GM12878 (cell line): ENCODE data around the gene FOXP4. TPM values are rescaled to one million over a fixed set of nuclear protein-coding genes. Genes with fewer than 3 reads are reported as not detected.

Experiments used
- ATAC-seq: fragments of 200-7000 bp; cut with Tn5 transposase; 3 replicates; pipeline ENCODE4 v1.9.1; 2020; ENCODE audit warnings: mild to moderate bottlenecking, moderate library complexity
- BruUV-seq: library from RNA; stranded (reverse); fragments of 400-500 nt; replicated peaks from 2 replicates; lab custom pipeline; 2021; lab: Mats Ljungman, UMichigan
- CTCF ChIA-PET: fragments of 300-600 bp; sonication (Branson Sonifier 250); formaldehyde crosslinking; extraction: SDS; loops from one replicate; lab custom pipeline; 2021; ENCODE audit warnings: inconsistent platforms; lab: Yijun Ruan, JAX
- POLR2A ChIA-PET: fragments of 350-600 bp; formaldehyde crosslinking; extraction: SDS; loops from one replicate; lab custom pipeline; 2021; ENCODE audit warnings: inconsistent platforms; lab: Charles Lee
- RAD21 ChIA-PET: fragments of 300-600 bp; sonication (Branson Sonifier 250); formaldehyde crosslinking; loops from one replicate; lab custom pipeline; 2023; ENCODE audit warnings: antibody characterized with exemption; ENCODE audit not compliant: unreplicated experiment; lab: Charles Lee
- SMC1A ChIA-PET: fragments of 300-600 bp; sonication (Branson Sonifier 250); formaldehyde crosslinking; loops from one replicate; lab custom pipeline; 2023; ENCODE audit not compliant: unreplicated experiment, uncharacterized antibody; lab: Charles Lee
- DNase-seq: peaks from one replicate; pipeline ENCODE4 v3.0.0-alpha.2; 2011; ENCODE audit warnings: low read depth, low spot score
- FAIRE-seq: peaks from 3 replicates; lab custom pipeline; 2011; peaks lifted over from hg19 to GRCh38; lab: Jason Lieb, UNC
- H2AFZ ChIP-seq: 2 replicates; pipeline ENCODE4 v1.6.0; 2011; ENCODE audit warnings: low read depth, low read length, control low read depth; ENCODE audit not compliant: control insufficient read depth
- H3K27ac ChIP-seq: 2 replicates; pipeline ENCODE4 v1.5.1; 2011; ENCODE audit warnings: control low read depth; ENCODE audit not compliant: control insufficient read depth, insufficient read depth
- H3K27me3 ChIP-seq, 2 experiments: replicated peaks in 1 of 2; 2 replicates each; pipeline versions ENCODE4 v1.6.0 to v1.6.1; 2011; ENCODE audit warnings: low read length in 1 of 2; ENCODE audit not compliant: control insufficient read depth in 2 of 2, insufficient read depth in 2 of 2
- H3K36me3 ChIP-seq, 2 experiments: 2 replicates each; pipeline ENCODE4 v1.5.1; 2011; ENCODE audit warnings: low read length in 1 of 2; ENCODE audit not compliant: control insufficient read depth in 2 of 2, insufficient read depth in 2 of 2
- H3K4me1 ChIP-seq: 2 replicates; pipeline ENCODE4 v1.6.1; 2011; ENCODE audit warnings: mild to moderate bottlenecking, low read length, moderate library complexity, mixed read lengths; ENCODE audit not compliant: control insufficient read depth, insufficient read depth
- H3K4me2 ChIP-seq: 2 replicates; pipeline ENCODE4 v1.6.0; 2011; ENCODE audit warnings: control low read depth; ENCODE audit not compliant: control insufficient read depth, insufficient read depth
- H3K4me3 ChIP-seq: fragments of 200-600 bp; sonication (generic); 2 replicates; pipeline ENCODE4 v1.5.1; 2016
- H3K79me2 ChIP-seq: 2 replicates; pipeline ENCODE4 v1.6.0; 2011; ENCODE audit warnings: low read length; ENCODE audit not compliant: control insufficient read depth, insufficient read depth
- H3K9ac ChIP-seq: 2 replicates; pipeline ENCODE4 v1.8.0; 2011; ENCODE audit warnings: low read length, control low read depth, mixed read lengths; ENCODE audit not compliant: control insufficient read depth, insufficient read depth
- H3K9me3 ChIP-seq: replicated peaks from 3 replicates; pipeline ENCODE4 v1.5.1; 2011; ENCODE audit warnings: mild to moderate bottlenecking, low read length; ENCODE audit not compliant: control insufficient read depth, insufficient read depth
- H4K20me1 ChIP-seq: 2 replicates; pipeline ENCODE4 v1.6.0; 2011; ENCODE audit not compliant: control insufficient read depth, insufficient read depth
- JUND ChIP-seq: IDR thresholded peaks from 2 replicates; pipeline ENCODE4 v1.6.1; 2012; ENCODE audit warnings: low read depth, mild to moderate bottlenecking, low read length, improper control_type of control experiment, moderate library complexity
- WGBS: methylation state at CpG from one replicate; pipeline ENCODE4 v1.1.6; 2016; ENCODE audit warnings: low lambda C conversion rate; ENCODE audit not compliant: insufficient replicate concordance, insufficient coverage; ENCODE audit errors: missing lambda C conversion rate; 5-methylcytosine and 5-hydroxymethylcytosine counted together
- in situ Hi-C: fragments of 300-500 bp; cut with MboI; formaldehyde crosslinking; loops from 9 replicates; pipeline ENCODE4 v1.14.3; 2018; ENCODE audit warnings: mixed read lengths
- intact Hi-C: fragments of 100-400 bp; cut with micrococcal nuclease; formaldehyde crosslinking; loops from one replicate; pipeline ENCODE4 v1.14.2; 2022; ENCODE audit not compliant: unreplicated experiment
- polyA plus RNA-seq, 11 experiments: library from polyadenylated mRNA; depleted of rRNA in 4 of 11; unstranded in 6 of 11; stranded (reverse) in 5 of 11; fragments of >200 nt; fragmentation: Nextera tagmentation in 4 of 11; fragmentation: Illumina TruSeq in 1 of 11; extraction: Ambion mirVana in 4 of 11; extraction: Trizol in 1 of 11; gene quantifications; 1 replicate in 1 of 11; 2 replicates in 10 of 11; pipeline versions ENCODE4 v1.2.1 to v1.2.3, GENCODE V29; 2011 to 2016; ENCODE audit warnings: inconsistent platforms in 2 of 11, missing spikeins in 2 of 11, low read depth in 1 of 11
- total RNA-seq, 4 experiments: library from RNA; depleted of rRNA in 3 of 4; stranded (reverse); fragments of >200 nt in 3 of 4; fragmentation: Illumina TruSeq in 1 of 4; extraction: Trizol in 1 of 4; gene quantifications; 2 replicates each; pipeline versions ENCODE4 v1.2.1 to v1.2.3, GENCODE V29; 2013 to 2021
- TF ChIP-seq, protein P1 (sequence below): fragments of 450-650 bp; IDR thresholded peaks from 2 replicates; pipeline ENCODE4 v1.6.1; 2017; ENCODE audit warnings: mild to moderate bottlenecking, moderate library complexity

Gene FOXP4
- total and polyA plus RNA-seq, 10 of the 15 experiments (the other 5 are each of a cell fraction or from before 2014, with no cell fraction given): 0.31 to 46.1 (median 2.3) TPM

DNA sequence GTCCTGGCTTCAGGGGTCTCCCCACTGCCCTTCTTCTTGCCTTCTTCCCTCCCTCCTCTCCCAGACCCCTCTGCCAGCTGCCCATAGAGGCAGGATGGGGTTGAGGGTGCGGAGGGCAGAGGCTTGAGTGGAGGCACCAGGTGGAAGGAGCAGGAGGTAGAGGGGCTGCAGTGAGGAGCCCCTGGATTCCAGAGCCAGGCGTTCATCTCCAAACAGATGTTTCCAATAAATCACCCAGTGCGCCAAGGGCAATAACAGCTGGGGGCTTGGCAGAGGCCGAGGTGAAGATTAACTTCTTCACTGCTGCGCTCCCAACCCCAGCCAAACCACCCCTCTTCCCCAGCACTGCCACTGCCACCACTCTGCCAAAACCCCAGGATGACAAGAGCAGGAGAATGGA lies 102.7 kb downstream of the FOXP4 start:
- CTCF ChIA-PET: no interaction called here

More for the DNA sequence above, 102.7 kb downstream of the FOXP4 start:
- Histone ChIP-seq H3K27me3 (peaks cover 0 to 1% of the 10 kb centered on the region in 2 experiments; a peak in 3 of 4 replicates), H3K4me1 (no peaks in the 10 kb centered on the region), H3K9me3 (no peaks in the 10 kb centered on the region), H2AFZ (no peak overlapping the region), H3K4me3 (no peak overlapping the region), H4K20me1 (no peaks in the 10 kb centered on the region), H3K27ac (no peak overlapping the region), H3K36me3 (no peaks in the 10 kb centered on the region), H3K4me2 (no peak overlapping the region), H3K9ac (no peak overlapping the region), H3K79me2 (no peaks in the 10 kb centered on the region)
- intact Hi-C loops: no loop called here
- TF ChIP-seq, protein P1, sequence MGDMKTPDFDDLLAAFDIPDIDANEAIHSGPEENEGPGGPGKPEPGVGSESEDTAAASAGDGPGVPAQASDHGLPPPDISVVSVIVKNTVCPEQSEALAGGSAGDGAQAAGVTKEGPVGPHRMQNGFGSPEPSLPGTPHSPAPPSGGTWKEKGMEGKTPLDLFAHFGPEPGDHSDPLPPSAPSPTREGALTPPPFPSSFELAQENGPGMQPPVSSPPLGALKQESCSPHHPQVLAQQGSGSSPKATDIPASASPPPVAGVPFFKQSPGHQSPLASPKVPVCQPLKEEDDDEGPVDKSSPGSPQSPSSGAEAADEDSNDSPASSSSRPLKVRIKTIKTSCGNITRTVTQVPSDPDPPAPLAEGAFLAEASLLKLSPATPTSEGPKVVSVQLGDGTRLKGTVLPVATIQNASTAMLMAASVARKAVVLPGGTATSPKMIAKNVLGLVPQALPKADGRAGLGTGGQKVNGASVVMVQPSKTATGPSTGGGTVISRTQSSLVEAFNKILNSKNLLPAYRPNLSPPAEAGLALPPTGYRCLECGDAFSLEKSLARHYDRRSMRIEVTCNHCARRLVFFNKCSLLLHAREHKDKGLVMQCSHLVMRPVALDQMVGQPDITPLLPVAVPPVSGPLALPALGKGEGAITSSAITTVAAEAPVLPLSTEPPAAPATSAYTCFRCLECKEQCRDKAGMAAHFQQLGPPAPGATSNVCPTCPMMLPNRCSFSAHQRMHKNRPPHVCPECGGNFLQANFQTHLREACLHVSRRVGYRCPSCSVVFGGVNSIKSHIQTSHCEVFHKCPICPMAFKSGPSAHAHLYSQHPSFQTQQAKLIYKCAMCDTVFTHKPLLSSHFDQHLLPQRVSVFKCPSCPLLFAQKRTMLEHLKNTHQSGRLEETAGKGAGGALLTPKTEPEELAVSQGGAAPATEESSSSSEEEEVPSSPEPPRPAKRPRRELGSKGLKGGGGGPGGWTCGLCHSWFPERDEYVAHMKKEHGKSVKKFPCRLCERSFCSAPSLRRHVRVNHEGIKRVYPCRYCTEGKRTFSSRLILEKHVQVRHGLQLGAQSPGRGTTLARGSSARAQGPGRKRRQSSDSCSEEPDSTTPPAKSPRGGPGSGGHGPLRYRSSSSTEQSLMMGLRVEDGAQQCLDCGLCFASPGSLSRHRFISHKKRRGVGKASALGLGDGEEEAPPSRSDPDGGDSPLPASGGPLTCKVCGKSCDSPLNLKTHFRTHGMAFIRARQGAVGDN: no peak
- TF ChIP-seq JUND: no peak
- DNase-seq (no peak), FAIRE-seq (no peak), ATAC-seq (no peak)
- ChIA-PET POLR2A (no interaction called here), RAD21 (no interaction called here), SMC1A (no interaction called here)
- in situ Hi-C loops: no loop called here
- no TSS peak for BruUV-seq
- WGBS: 43% methylated on average over 5 of the region's 5 CpGs
